ENCODE results near the gene SOCS4.

SOCS4 gene

GRCh38 chr14:55092341-55092740 lies 65.3 kb downstream of the SOCS4 start:
- Mint-ChIP-seq H3K36me3 (ENCODE audit: low read depth) (no peaks in the 10 kb centered on the region), H3K27ac (no peak overlapping the region), H3K4me3 (no peak overlapping the region), H3K27me3 (no peaks in the 10 kb centered on the region), H3K4me1 (ENCODE audit: low read depth) (peaks cover 5% of the 10 kb centered on the region), H3K9me3 (no peaks in the 10 kb centered on the region)

- H3K9me3 Mint-ChIP-seq: peaks cover 4% of the 10 kb centered on the region
- H3K4me3 Mint-ChIP-seq: no peak overlapping the region
- H3K27me3 Mint-ChIP-seq: no peaks in the 10 kb centered on the region
- H3K4me1 Mint-ChIP-seq (ENCODE audit: low read depth): peaks cover 21% of the 10 kb centered on the region
- H3K27ac Mint-ChIP-seq: no peak overlapping the region
- no peaks in the 10 kb centered on the region for H3K36me3 Mint-ChIP-seq (ENCODE audit: low read depth)
Measured at GRCh38 chr14:55094292-55095157, 67.5 kb downstream of the SOCS4 start.

- Mint-ChIP-seq H3K4me3 (peak overlapping the region; percentile 57), H3K27me3 (no peaks in the 10 kb centered on the region), H3K4me1 (ENCODE audit: low read depth) (peaks cover 38% of the 10 kb centered on the region), H3K9me3 (peaks cover 4% of the 10 kb centered on the region), H3K36me3 (ENCODE audit: low read depth) (no peaks in the 10 kb centered on the region), H3K27ac (peak overlapping the region; percentile 86)
Measured at GRCh38 chr14:55097881-55098560, 71.0 kb downstream of the SOCS4 start.

GRCh38 chr14:55098561-55098898 lies 71.5 kb downstream of the SOCS4 start:
- Mint-ChIP-seq H3K4me1 (ENCODE audit: low read depth) (peaks cover 44% of the 10 kb centered on the region), H3K27ac (peak overlapping the region; percentile 86), H3K36me3 (ENCODE audit: low read depth) (no peaks in the 10 kb centered on the region), H3K27me3 (no peaks in the 10 kb centered on the region), H3K9me3 (peaks cover 4% of the 10 kb centered on the region), H3K4me3 (peak overlapping the region; percentile 57)
